GM19238 (cell line): ENCODE results near the gene IDS.
"Not testable (repeated sequence)": the region's sequence is repeated elsewhere in the genome, so short reads cannot be mapped to it uniquely, and the experiment has no call there.

ENCODE experiments used
- DNase-seq: peaks from one replicate; pipeline ENCODE4 v3.0.0; 2011; ENCODE audit warnings: low spot score; ENCODE audit not compliant: insufficient read length

IDS gene

GRCh38 chrX:149499766-149500165 lies 5.3 kb downstream of the IDS start:
- no peak for DNase-seq

- no peak for DNase-seq
Measured at GRCh38 chrX:149498767-149499166, 6.3 kb downstream of the IDS start.

- DNase-seq, result no peak
Measured at GRCh38 chrX:149497626-149498025, 7.5 kb downstream of the IDS start.

- no peak for DNase-seq
Measured at GRCh38 chrX:149497054-149497453, 8.1 kb downstream of the IDS start.

- no peak for DNase-seq
Measured at GRCh38 chrX:149495573-149496071, 9.5 kb downstream of the IDS start.

GRCh38 chrX:149494844-149495565 lies 10.1 kb downstream of the IDS start:
- no peak for DNase-seq

- no peak for DNase-seq
Measured at GRCh38 chrX:149493567-149494562, 11.2 kb downstream of the IDS start.

- DNase-seq, result no peak
Measured at GRCh38 chrX:149491812-149492211, 13.3 kb downstream of the IDS start.

- DNase-seq, result no peak
Measured at GRCh38 chrX:149490100-149490499, 15.0 kb downstream of the IDS start.

GRCh38 chrX:149488411-149489052 lies 16.6 kb downstream of the IDS start:
- DNase-seq, result not testable (repeated sequence)

GRCh38 chrX:149488008-149488407 lies 17.1 kb downstream of the IDS start:
- not testable (repeated sequence) for DNase-seq

GRCh38 chrX:149487292-149487691 lies 17.8 kb downstream of the IDS start:
- no peak for DNase-seq

- DNase-seq, result no peak
Measured at GRCh38 chrX:149476513-149476912, 28.6 kb downstream of the IDS start.

GRCh38 chrX:149473966-149474365 lies 31.1 kb downstream of the IDS start:
- DNase-seq, result no peak

GRCh38 chrX:149473092-149473491 lies 32.0 kb downstream of the IDS start:
- DNase-seq, result no peak

- no peak for DNase-seq
Measured at GRCh38 chrX:149472625-149473024, 32.5 kb downstream of the IDS start.

- no peak for DNase-seq
Measured at GRCh38 chrX:149471397-149471796, 33.7 kb downstream of the IDS start.

- peak; percentile 52 for DNase-seq
Measured at GRCh38 chrX:149470955-149471354, 34.2 kb downstream of the IDS start.

GRCh38 chrX:149469406-149469805 lies 35.7 kb downstream of the IDS start:
- DNase-seq, result no peak

GRCh38 chrX:149467920-149468319 lies 37.2 kb downstream of the IDS start:
- DNase-seq, result no peak

GRCh38 chrX:149467461-149467860 lies 37.6 kb downstream of the IDS start:
- no peak for DNase-seq

GRCh38 chrX:149462849-149463248 lies 42.3 kb downstream of the IDS start:
- no peak for DNase-seq
